H1 (cell line): ENCODE results near the gene POLA1.

Experiments used
- ATF3 ChIP-seq: IDR thresholded peaks from 2 replicates; pipeline ENCODE4 v1.6.1; 2011; ENCODE audit warnings: low read depth, mild to moderate bottlenecking, low read length; ENCODE audit not compliant: insufficient read depth
- EP300 ChIP-seq, 2 experiments: IDR thresholded peaks; 1 replicate in 1 of 2; 2 replicates in 1 of 2; pipeline ENCODE4 v1.6.1; 2011 to 2012; ENCODE audit warnings: low read depth in 2 of 2, low read length in 2 of 2, mild to moderate bottlenecking in 2 of 2, borderline replicate concordance in 1 of 2, inconsistent platforms in 1 of 2, moderate library complexity in 1 of 2
- POLR2AphosphoS5 ChIP-seq: IDR thresholded peaks from 2 replicates; pipeline ENCODE4 v1.6.1; 2011; ENCODE audit warnings: low read depth, low read length
- RAD21 ChIP-seq, 2 experiments: IDR thresholded peaks in 1 of 2; conservative IDR thresholded peaks in 1 of 2; 2 replicates each; pipeline ENCODE4 v1.6.1; 2011; ENCODE audit warnings: low read depth in 2 of 2, low read length in 2 of 2, improper control_type of control experiment in 1 of 2, inconsistent platforms in 1 of 2, mild to moderate bottlenecking in 1 of 2, moderate library complexity in 1 of 2
- USF2 ChIP-seq: IDR thresholded peaks from 2 replicates; pipeline ENCODE4 v1.6.1; 2011; ENCODE audit warnings: low read length, improper control_type of control experiment

GRCh38 chrX:24658421-24658820, 35.3 kb upstream of the POLA1 start:
- TF ChIP-seq POLR2AphosphoS5 (no peak), EP300 (IDR thresholded peaks at IDR 0.05; ENCODE audit: borderline replicate concordance in 1 of 2, low read depth in 2 of 2, low read length in 2 of 2) (no peak), ATF3 (no peak), USF2 (no peak), RAD21 (IDR thresholded peaks at IDR 0.05 in 1 of 2, conservative IDR thresholded peaks at IDR 0.05 in 1 of 2; ENCODE audit: low read depth in 2 of 2, low read length in 2 of 2) (no peak)
